MCF 10A (cell line): ENCODE measurements around the gene LMF1. TPM values are rescaled to one million over a fixed set of nuclear protein-coding genes. Genes with fewer than 3 reads are reported as not detected.

Experiments
- BruUV-seq: library from RNA; stranded (reverse); fragments of 400-500 nt; replicated peaks from 2 replicates; lab custom pipeline; 2021; lab: Mats Ljungman, UMichigan
- CTCF ChIA-PET: fragments of 300-600 bp; sonication (Branson Sonifier 250); formaldehyde crosslinking; extraction: SDS; loops from one replicate; lab custom pipeline; 2021; ENCODE audit warnings: antibody characterized with exemption, inconsistent platforms; lab: Yijun Ruan, JAX
- POLR2A ChIA-PET: fragments of 300-600, 350-650 bp; sonication (Branson Sonifier 250); formaldehyde crosslinking; extraction: SDS; loops from one replicate; lab custom pipeline; 2020; ENCODE audit warnings: antibody characterized with exemption, inconsistent platforms; lab: Yijun Ruan, JAX
- DNase-seq: peaks from one replicate; pipeline ENCODE4 v3.0.0-alpha.2; 2018; ENCODE audit not compliant: unreplicated experiment
- H3K27ac Mint-ChIP-seq: one replicate; pipeline ENCODE4 v1.8.0; 2022; ENCODE audit warnings: mild to moderate bottlenecking, low read depth, mixed read lengths; ENCODE audit not compliant: unreplicated experiment
- H3K27me3 Mint-ChIP-seq: one replicate; pipeline ENCODE4 v1.8.0; 2022; ENCODE audit warnings: mixed read lengths; ENCODE audit not compliant: insufficient read depth, unreplicated experiment
- H3K36me3 Mint-ChIP-seq: one replicate; pipeline ENCODE4 v1.8.0; 2022; ENCODE audit warnings: mild to moderate bottlenecking, moderate library complexity, mixed read lengths; ENCODE audit not compliant: insufficient read depth, unreplicated experiment
- H3K4me1 Mint-ChIP-seq: one replicate; pipeline ENCODE4 v1.8.0; 2022; ENCODE audit warnings: mixed read lengths; ENCODE audit not compliant: insufficient read depth, unreplicated experiment
- H3K4me3 Mint-ChIP-seq: one replicate; pipeline ENCODE4 v1.8.0; 2022; ENCODE audit warnings: mild to moderate bottlenecking, moderate library complexity, mixed read lengths; ENCODE audit not compliant: unreplicated experiment
- H3K9me3 Mint-ChIP-seq: one replicate; pipeline ENCODE4 v1.8.0; 2022; ENCODE audit warnings: mixed read lengths; ENCODE audit not compliant: unreplicated experiment
- CTCF ChIP-seq: fragments of 200-600 bp; IDR thresholded peaks from one replicate; pipeline ENCODE4 v1.8.0; 2022; ENCODE audit warnings: antibody characterized with exemption, mild to moderate bottlenecking; ENCODE audit not compliant: unreplicated experiment
- intact Hi-C: fragments of 100-400 bp; cut with micrococcal nuclease; formaldehyde crosslinking; loops from 2 replicates; pipeline ENCODE4 v1.14.1; 2022
- total RNA-seq: library from RNA; stranded (reverse); gene quantifications from 2 replicates; pipeline ENCODE4 v1.2.3, GENCODE V29; 2022

LMF1 gene
- total RNA-seq, 1 experiment from 2014 or later = 9.9 TPM

- Mint-ChIP-seq H3K9me3 (peaks cover 17% of the 10 kb centered on the region), H3K36me3 (peaks cover 6% of the 10 kb centered on the region), H3K4me1 (no peaks in the 10 kb centered on the region), H3K27me3 (no peaks in the 10 kb centered on the region), H3K4me3 (no peak overlapping the region), H3K27ac (no peak overlapping the region)
- no peak for DNase-seq
- intact Hi-C loops = no loop called here
- ChIA-PET POLR2A (no interaction called here), CTCF (no interaction called here)
- TF ChIP-seq CTCF = no peak
- BruUV-seq = no TSS peak
Observed at GRCh38 chr16:966505-966904, 4.3 kb downstream of the LMF1 start.

DNA sequence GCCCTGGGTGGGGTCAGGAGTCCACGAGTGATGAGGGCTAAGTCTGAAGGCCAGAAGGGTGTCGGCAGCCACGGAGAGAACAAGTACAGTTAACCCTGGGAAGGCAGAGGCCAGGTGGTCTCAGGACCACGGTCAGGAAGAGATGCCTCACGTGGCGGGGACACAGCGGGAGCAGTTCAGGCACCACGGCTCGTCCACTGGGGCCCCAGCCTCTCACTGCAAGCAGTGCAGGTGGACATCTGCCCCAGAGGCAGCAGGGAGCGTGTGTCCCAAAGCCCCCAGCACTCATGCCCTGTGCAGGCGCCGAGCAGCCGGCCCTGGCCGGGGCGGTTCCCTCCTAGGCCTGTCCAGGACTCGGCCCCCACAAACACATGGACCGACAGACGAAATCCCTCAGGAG, 4.7 kb downstream of the LMF1 start:
- no peak for TF ChIP-seq CTCF

DNA sequence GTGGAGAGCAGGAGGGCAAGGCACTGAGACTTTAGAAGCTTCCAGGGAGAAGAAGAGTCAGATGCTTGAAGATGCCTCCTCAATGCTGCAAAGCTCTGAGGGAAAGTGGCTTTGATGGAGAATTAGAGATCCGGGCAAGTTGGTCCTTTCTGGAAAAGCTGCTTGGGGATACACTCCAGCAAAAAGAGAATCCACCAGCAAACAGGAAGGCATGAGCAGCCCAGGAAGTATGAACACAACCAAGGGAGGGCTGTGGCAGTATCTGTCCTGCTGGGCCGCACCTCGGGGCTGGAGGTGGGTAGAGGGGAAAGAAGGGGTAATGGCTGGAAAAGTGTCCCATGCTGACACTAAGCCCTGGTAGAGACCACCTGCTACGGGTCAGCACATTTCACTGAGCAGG, 5.3 kb downstream of the LMF1 start:
- Mint-ChIP-seq H3K4me3 (no peak overlapping the region), H3K4me1 (no peaks in the 10 kb centered on the region), H3K36me3 (peaks cover 6% of the 10 kb centered on the region), H3K9me3 (peaks cover 17% of the 10 kb centered on the region), H3K27me3 (no peaks in the 10 kb centered on the region), H3K27ac (no peak overlapping the region)
- intact Hi-C loops = no loop called here
- POLR2A ChIA-PET = no interaction called here
- no peak for TF ChIP-seq CTCF
- no TSS peak for BruUV-seq
- CTCF ChIA-PET = interaction anchor here (0.8 kb wide), 1 partner anchor 89 kb away, joined by 3 read pairs; no protein-coding TSS in a partner anchor
- no peak for DNase-seq

More for the DNA sequence above, 4.7 kb downstream of the LMF1 start:
- Mint-ChIP-seq H3K27ac (no peak overlapping the region), H3K4me1 (no peaks in the 10 kb centered on the region), H3K9me3 (peaks cover 17% of the 10 kb centered on the region), H3K4me3 (no peak overlapping the region), H3K27me3 (no peaks in the 10 kb centered on the region), H3K36me3 (peaks cover 6% of the 10 kb centered on the region)
- no TSS peak for BruUV-seq
- CTCF ChIA-PET = no interaction called here
- intact Hi-C loops = no loop called here
- DNase-seq = no peak
- POLR2A ChIA-PET = no interaction called here

DNA sequence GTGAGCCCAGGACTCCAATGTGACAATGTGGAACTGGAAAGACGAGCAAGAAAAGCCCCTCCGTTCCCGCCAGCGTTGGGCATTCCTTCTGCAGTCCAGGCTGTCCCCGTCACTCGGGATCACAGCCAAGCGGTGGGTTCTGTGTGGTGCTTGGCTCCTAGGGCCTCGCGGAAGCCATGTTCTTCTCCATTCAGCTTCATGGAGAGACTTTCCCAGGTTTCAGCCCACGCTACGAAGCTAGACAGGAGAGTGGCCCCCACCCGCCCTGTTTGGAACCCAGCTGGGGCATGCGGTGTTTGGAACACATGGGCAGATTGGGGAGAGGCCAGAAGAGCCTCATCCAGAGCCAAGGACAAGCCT, 5.8 kb downstream of the LMF1 start:
- no peak for TF ChIP-seq CTCF

More for the DNA sequence above, 5.8 kb downstream of the LMF1 start:
- H3K27ac Mint-ChIP-seq = no peak overlapping the region
- DNase-seq = no peak
- H3K36me3 Mint-ChIP-seq = peaks cover 6% of the 10 kb centered on the region
- no peak overlapping the region for H3K4me3 Mint-ChIP-seq
- no TSS peak for BruUV-seq
- no peaks in the 10 kb centered on the region for H3K4me1 Mint-ChIP-seq
- intact Hi-C loops = no loop called here
- POLR2A ChIA-PET = no interaction called here
- H3K9me3 Mint-ChIP-seq = peaks cover 17% of the 10 kb centered on the region
- CTCF ChIA-PET = interaction anchor here (0.5 to 0.8 kb wide), 3 partner anchors 10 to 90 kb away, joined by 3 read pairs; no protein-coding TSS in a partner anchor
- H3K27me3 Mint-ChIP-seq = no peaks in the 10 kb centered on the region
